Loucy (cell line): Measurements from ENCODE around the gene MRM2.

Experiments
- H2AFZ ChIP-seq: fragments of 200-600 bp; sonication (generic); 2 replicates; pipeline ENCODE4 v1.6.0; 2016; ENCODE audit warnings: antibody characterized with exemption, mild to moderate bottlenecking, low read length, moderate library complexity
- H3F3A ChIP-seq: fragments of 200-600 bp; 2 replicates; pipeline ENCODE4 v1.6.0; 2016; ENCODE audit warnings: antibody characterized with exemption, low read depth, mild to moderate bottlenecking
- H3K27me3 ChIP-seq: fragments of 200-600 bp; sonication (generic); 2 replicates; pipeline ENCODE4 v1.6.1; 2014; ENCODE audit warnings: low read length, mild to moderate bottlenecking; ENCODE audit not compliant: insufficient read depth, poor library complexity, severe bottlenecking
- H3K36me3 ChIP-seq: fragments of 200-600 bp; sonication (generic); 2 replicates; pipeline ENCODE4 v1.6.1; 2016; ENCODE audit warnings: low read length; ENCODE audit not compliant: insufficient read depth
- H3K4me1 ChIP-seq: fragments of 200-600 bp; sonication (generic); 2 replicates; pipeline ENCODE4 v1.5.1; 2014; ENCODE audit warnings: low read length, mild to moderate bottlenecking; ENCODE audit not compliant: insufficient read depth, poor library complexity, severe bottlenecking
- H3K4me2 ChIP-seq: fragments of 200-600 bp; sonication (generic); 2 replicates; pipeline ENCODE4 v1.6.0; 2014; ENCODE audit warnings: antibody characterized with exemption, low read length, low read depth, mild to moderate bottlenecking; ENCODE audit not compliant: poor library complexity, severe bottlenecking
- H3K4me3 ChIP-seq: fragments of 200-600 bp; sonication (generic); 2 replicates; pipeline ENCODE4 v1.5.1; 2014; ENCODE audit warnings: low read length, mild to moderate bottlenecking, mixed read lengths; ENCODE audit not compliant: poor library complexity, severe bottlenecking
- H3K79me2 ChIP-seq: fragments of 200-600 bp; sonication (generic); 2 replicates; pipeline ENCODE4 v1.6.1; 2014; ENCODE audit warnings: low read length; ENCODE audit not compliant: insufficient read depth
- H3K9ac ChIP-seq: fragments of 200-600 bp; sonication (generic); 2 replicates; pipeline ENCODE4 v1.6.0; 2014; ENCODE audit warnings: mild to moderate bottlenecking, low read depth, low read length, moderate library complexity; ENCODE audit not compliant: poor library complexity, severe bottlenecking
- H3K9me2 ChIP-seq: fragments of 200-600 bp; sonication (generic); replicated peaks from 2 replicates; pipeline ENCODE4 v1.6.1; 2016; ENCODE audit warnings: low read depth, low read length, mixed read lengths
- H3K9me3 ChIP-seq: fragments of 200-600 bp; sonication (generic); 2 replicates; pipeline ENCODE4 v1.6.1; 2014; ENCODE audit warnings: mild to moderate bottlenecking, antibody characterized with exemption, low read length, low read depth; ENCODE audit not compliant: insufficient read depth
- H4K20me1 ChIP-seq: fragments of 200-600 bp; sonication (generic); 2 replicates; pipeline ENCODE4 v1.6.0; 2014; ENCODE audit warnings: antibody characterized with exemption, low read length, mild to moderate bottlenecking; ENCODE audit not compliant: insufficient read depth, poor library complexity, severe bottlenecking
- EZH2phosphoT487 ChIP-seq: fragments of 200-600 bp; IDR thresholded peaks from 2 replicates; pipeline ENCODE4 v1.6.1; 2018; ENCODE audit warnings: antibody characterized with exemption, mild to moderate bottlenecking, moderate library complexity, borderline replicate concordance
- TF ChIP-seq, protein P1 (sequence below): fragments of 200-600 bp; sonication (generic); conservative IDR thresholded peaks from 2 replicates; pipeline ENCODE4 v1.5.1; 2014; ENCODE audit warnings: mild to moderate bottlenecking, antibody characterized with exemption, low read length

Gene MRM2

GRCh38 chr7:2264158-2264557 lies 22.2 kb upstream of the MRM2 start:
- Histone ChIP-seq H2AFZ (no peak overlapping the region), H3K79me2 (no peaks in the 10 kb centered on the region), H3K9me3 (no peaks in the 10 kb centered on the region), H3K27me3 (no peaks in the 10 kb centered on the region), H3F3A (no peaks in the 10 kb centered on the region), H3K4me3 (no peak overlapping the region), H3K4me2 (no peak overlapping the region), H4K20me1 (no peaks in the 10 kb centered on the region), H3K4me1 (no peaks in the 10 kb centered on the region), H3K9me2 (no peaks in the 10 kb centered on the region), H3K9ac (no peak overlapping the region), H3K36me3 (no peaks in the 10 kb centered on the region; the same call in 1 of the 2 replicates)
- TF ChIP-seq, protein P1, sequence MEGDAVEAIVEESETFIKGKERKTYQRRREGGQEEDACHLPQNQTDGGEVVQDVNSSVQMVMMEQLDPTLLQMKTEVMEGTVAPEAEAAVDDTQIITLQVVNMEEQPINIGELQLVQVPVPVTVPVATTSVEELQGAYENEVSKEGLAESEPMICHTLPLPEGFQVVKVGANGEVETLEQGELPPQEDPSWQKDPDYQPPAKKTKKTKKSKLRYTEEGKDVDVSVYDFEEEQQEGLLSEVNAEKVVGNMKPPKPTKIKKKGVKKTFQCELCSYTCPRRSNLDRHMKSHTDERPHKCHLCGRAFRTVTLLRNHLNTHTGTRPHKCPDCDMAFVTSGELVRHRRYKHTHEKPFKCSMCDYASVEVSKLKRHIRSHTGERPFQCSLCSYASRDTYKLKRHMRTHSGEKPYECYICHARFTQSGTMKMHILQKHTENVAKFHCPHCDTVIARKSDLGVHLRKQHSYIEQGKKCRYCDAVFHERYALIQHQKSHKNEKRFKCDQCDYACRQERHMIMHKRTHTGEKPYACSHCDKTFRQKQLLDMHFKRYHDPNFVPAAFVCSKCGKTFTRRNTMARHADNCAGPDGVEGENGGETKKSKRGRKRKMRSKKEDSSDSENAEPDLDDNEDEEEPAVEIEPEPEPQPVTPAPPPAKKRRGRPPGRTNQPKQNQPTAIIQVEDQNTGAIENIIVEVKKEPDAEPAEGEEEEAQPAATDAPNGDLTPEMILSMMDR: no peak
- no peak for TF ChIP-seq EZH2phosphoT487

DNA sequence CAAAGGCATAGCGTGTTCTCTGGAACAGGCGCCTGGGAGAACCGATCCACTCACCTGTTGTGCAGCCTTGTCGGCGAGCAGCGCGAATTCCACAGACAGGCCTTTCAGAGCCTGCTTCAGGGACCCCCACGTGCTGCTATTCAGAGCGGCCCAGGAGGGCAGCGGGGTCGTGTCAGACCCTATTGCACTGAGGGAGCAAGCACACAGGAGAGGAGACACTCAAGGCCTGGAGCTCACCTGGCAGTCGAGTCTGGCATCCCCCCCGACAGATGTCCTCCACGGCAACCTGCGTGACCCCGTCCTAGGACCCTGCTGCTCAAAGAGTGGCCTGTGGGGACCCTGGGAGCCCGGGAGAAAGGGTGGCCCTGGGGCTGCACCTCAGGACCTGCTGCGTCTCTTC lies 21.2 kb upstream of the MRM2 start:
- Histone ChIP-seq H3K4me2 (no peak overlapping the region), H3K4me3 (no peak overlapping the region), H3K4me1 (no peaks in the 10 kb centered on the region), H3K9ac (no peak overlapping the region), H3K9me2 (no peaks in the 10 kb centered on the region), H3K36me3 (no peaks in the 10 kb centered on the region; the same call in 1 of the 2 replicates), H2AFZ (no peak overlapping the region), H3F3A (no peaks in the 10 kb centered on the region), H3K9me3 (no peaks in the 10 kb centered on the region), H4K20me1 (no peaks in the 10 kb centered on the region), H3K79me2 (no peaks in the 10 kb centered on the region), H3K27me3 (no peaks in the 10 kb centered on the region)
- TF ChIP-seq, protein P1: no peak
- TF ChIP-seq EZH2phosphoT487: no peak

DNA sequence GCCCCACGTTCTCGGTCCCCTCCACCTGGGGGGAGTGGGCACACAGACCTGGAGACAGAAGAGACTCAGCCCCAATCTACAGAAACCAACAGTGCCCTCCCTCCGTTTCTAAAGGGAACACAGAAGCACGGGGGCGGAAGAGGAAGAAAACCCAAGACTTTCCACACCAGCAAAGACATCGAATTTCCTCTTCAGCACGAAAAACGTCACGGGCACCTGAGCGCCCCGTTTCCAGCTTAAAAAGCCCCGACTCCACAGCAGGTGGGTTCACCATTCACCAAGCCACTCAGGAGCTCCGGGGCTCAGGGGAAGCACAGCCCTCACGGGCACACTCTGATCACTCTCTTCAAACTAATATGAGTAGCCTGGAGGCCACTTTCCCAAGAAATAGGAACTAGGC lies 19.6 kb upstream of the MRM2 start:
- no peak overlapping the region for H2AFZ ChIP-seq
- H4K20me1 ChIP-seq: no peaks in the 10 kb centered on the region
- no peak overlapping the region for H3K4me3 ChIP-seq
- H3K79me2 ChIP-seq: no peaks in the 10 kb centered on the region
- H3K36me3 ChIP-seq: no peaks in the 10 kb centered on the region; the same call in 1 of the 2 replicates
- H3K9ac ChIP-seq: no peak overlapping the region
- TF ChIP-seq, protein P1: no peak
- no peak for TF ChIP-seq EZH2phosphoT487
- no peak overlapping the region for H3K4me2 ChIP-seq
- H3K9me2 ChIP-seq: no peaks in the 10 kb centered on the region
- H3F3A ChIP-seq: no peaks in the 10 kb centered on the region
- no peaks in the 10 kb centered on the region for H3K4me1 ChIP-seq
- H3K27me3 ChIP-seq: no peaks in the 10 kb centered on the region
- no peaks in the 10 kb centered on the region for H3K9me3 ChIP-seq
